HG03280 (cell line): ENCODE measurements around the gene CDKN2B.
"Not testable (repeated sequence)": the region's sequence is repeated elsewhere in the genome, so short reads cannot be mapped to it uniquely, and the experiment has no call there.

Experiments used
- ATAC-seq: cut with Tn5 transposase; IDR thresholded peaks from one replicate; pipeline ENCODE4 v1.9.1; 2021; ENCODE audit warnings: mild to moderate bottlenecking, moderate library complexity; ENCODE audit not compliant: unreplicated experiment

Gene CDKN2B, protein sequence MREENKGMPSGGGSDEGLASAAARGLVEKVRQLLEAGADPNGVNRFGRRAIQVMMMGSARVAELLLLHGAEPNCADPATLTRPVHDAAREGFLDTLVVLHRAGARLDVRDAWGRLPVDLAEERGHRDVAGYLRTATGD

DNA sequence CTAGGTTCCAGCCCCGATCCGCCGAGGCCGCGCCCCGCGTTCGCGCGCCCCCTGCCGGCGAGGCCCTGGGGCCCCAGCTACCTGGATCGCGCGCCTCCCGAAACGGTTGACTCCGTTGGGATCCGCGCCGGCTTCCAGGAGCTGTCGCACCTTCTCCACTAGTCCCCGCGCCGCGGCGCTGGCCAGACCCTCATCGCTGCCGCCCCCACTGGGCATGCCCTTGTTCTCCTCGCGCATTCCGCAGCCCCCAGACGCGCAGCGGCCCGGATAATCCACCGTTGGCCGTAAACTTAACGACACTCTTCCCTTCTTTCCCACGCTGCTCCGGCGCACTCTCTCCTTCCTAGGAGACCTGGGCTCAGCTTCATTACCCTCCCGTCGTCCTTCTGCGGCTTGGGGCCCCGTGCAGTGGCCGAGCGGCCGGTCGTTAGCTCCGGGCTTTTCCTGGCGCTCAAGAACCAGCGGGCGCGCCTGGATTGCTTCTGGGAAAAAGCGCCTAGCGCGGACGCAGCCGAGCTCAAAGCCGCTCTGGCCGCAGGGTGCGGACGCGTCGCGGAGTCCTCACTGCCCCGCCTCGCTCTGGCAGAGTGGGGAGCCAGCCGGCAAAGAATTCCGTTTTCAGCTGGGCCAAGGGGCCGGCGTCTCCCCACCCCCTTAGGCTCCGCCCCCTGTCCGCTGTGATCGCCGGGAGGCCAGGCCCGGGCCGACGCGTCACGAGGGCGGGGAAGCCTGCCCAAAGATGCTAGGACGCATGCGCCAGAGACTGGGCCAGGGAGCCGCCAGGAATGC is at the start of gene CDKN2B:
Gene CDKN2B, minus strand, starts transcription at position 589 of the 789 bp plus-strand sequence. Its CDS starts 352 bp downstream, at position 237.
- peak; percentile 90 for ATAC-seq

DNA sequence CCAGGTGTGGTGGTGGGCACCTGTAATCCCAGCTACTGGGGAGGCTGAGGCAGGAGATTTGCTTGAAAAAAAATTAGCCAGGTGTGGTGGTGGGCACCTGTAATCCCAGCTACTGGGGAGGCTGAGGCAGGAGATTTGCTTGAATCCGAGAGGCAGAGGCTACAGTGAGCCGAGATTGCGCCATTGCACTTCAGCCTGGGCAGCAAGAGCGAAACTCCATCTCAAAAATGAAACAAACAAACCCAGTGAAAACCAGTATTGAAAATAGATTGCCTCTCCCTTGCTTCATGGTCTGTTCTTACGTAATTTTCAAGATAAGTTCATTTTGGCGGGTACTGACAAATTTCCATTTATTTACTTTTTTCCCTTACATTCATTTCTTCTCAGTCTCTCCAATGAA is 48.9 kb upstream of the CDKN2B start:
- ATAC-seq, result not testable (repeated sequence)

DNA sequence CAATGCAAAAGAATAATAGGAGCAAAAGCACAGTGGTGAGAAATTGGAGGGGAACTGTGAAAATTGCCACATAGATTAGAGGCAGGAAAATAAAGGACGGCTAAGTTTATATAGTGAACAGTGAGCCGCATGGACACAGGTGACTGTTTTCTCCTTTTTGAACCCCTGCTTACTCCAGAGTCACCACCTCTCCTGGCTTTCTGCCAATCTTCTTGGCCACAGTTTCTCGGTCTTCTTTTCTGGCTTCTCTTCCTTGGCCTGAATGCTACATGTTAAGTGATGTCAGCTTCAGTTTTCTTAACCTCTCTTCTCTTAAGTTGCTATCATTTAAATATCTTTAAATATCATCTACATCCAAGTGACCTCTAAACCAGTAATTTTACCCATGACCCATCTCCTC is 47.3 kb upstream of the CDKN2B start:
- ATAC-seq, result no peak

DNA sequence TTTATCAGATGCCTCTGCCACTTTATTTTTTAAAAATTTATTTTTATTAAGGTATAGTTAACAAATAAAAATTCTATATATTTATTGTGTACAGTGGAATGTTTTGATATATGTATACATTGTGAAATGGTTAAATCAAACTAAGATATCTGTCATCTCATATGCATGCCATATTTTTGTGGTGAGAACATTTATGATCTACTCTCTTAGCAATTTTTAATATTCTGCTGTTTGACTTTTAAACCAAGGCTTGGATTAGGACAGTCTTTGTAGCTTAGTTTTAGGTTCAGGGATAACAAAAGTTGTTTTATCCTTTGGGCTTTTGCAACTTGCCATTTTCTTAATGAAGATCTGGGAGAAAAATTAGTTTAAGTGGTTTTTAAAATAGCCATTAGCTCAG is 46.0 kb upstream of the CDKN2B start:
- ATAC-seq, result no peak

DNA sequence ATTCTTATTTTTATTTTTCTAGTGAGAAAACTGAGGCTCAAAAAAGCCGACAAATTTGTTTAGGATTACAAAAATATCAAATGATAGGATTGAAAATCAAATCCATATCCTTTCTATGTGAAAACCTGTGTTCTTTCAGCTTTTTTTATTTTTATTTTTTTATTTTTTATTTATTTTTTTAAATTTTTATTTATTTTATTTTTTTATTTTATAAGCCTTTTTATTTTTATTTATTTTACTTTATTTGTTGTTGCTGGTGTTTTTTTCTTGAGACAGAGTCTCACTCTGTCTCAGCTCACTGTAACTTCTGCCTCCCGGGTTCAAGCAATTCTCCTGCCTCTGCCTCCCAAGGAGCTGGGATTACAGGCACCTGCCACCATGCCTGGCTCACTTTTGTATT is 45.4 kb upstream of the CDKN2B start:
- ATAC-seq, result no peak

DNA sequence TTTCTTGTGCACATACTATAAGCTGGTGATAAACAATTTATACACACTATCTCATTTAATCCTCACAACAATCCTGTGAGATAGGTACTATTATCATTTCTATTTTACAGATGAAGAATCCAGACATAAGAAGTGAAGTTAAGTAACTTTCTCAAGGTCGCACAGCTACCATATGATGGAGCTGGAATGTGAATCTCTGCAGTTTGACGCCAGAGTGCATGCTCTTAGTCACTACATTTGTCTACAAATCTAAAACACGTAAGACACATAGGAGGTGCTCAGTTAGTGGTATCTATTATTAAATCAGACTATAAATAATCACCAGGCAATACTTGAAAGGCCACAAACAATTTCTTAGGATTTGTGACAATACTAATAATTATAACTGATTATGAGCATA is 45.0 kb upstream of the CDKN2B start:
- no peak for ATAC-seq

DNA sequence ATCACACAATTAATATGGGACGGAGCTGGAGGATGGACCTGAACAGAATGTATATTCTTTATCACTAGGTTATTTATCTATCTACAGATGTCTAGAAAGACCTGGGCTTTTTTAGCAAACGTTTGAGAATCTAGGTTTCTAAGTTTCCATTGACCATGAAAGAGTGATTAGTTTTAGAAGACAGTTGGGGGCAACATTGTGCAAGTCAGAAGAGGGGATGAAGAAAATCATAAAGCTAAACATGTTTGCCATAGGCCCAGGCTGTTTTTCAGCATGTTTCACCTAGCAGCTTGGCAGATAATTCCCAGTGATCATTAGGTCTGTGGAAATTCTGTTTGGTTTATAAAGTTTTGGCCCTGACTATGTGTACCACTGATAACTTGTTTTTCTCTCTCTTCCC is 44.1 kb upstream of the CDKN2B start:
- ATAC-seq, result no peak

DNA sequence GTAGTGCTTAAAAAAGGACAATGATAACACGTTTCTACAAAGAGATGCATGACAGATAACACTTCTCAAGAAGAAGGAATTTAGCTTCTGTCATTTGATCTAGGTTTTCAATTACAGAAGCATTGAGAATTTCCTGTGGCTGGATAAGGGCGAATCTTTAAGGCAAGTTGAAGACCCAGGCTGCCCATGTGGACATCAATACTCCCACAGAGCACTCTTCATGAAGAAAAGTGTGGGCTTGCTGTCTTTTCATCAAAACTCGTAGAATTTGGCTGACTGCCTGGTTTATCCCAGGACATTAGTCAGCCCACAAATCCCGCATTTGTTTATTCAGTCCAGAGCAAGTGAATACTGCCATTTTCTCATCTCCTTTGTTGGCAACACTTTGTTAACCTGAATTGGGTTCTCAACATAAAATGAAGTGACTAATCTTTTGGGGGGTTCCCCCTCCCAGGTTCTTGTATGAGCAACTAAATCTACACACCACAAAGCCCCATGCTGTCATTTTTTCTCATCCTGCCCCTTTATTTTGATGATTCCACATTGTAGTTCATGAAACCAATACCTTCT is 43.4 kb upstream of the CDKN2B start:
- ATAC-seq, result no peak

DNA sequence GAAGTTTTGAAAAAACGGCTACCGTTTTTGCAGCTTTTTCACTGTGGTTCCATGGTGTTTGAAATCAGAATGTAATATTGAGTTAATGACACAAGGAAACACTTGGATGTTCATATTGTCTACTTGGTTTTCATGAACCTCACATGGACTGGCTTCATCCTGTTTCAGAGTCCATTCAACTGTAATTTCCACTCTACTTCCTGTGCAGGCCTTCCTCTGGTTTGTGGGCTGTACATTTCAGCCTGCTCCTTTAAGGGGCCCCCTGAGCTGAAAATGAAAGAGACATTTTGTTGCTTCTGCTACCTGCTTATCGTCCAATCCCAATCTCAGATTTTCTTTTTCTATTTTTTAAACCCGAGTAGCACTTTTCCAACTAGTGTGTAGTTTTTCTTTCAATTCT is 41.8 kb upstream of the CDKN2B start:
- no peak for ATAC-seq

DNA sequence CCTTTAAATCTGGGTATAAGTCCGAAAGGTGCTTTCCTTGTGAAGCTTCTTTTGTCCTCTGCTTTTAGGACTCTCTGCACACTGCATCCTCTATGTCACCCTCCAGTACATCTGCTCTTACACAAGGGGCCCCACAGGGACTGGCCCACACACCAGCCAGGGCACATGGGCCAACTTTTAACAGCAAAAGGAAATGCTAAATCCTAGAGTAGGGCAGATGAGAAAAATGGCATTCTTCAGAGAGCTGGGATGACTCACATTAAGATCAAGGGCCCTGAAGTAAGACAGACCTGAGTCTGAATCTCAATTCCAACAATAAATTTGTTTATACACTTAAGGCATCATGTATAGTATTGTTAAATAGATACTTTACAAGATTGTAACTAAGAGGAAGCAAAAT is 40.3 kb upstream of the CDKN2B start:
- no peak for ATAC-seq

DNA sequence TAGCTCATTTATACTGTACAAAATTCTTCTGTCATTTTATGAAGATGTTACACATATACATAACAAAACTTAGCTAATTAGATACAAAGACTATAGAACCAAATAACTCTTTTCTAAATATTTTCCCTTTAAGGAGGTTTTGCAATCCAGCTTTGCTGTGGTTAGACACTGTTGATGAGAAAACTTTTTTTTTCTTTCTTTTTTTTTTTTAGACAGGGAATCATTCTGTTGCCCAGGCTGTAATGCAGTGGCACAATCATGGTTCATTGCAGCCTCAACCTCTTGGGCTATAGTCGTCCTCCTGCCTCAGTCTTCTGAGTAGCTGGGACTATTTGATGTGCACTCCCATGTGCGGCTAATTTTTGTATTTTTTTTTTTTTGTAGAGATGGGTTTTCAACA is 38.5 kb upstream of the CDKN2B start:
- no peak for ATAC-seq

DNA sequence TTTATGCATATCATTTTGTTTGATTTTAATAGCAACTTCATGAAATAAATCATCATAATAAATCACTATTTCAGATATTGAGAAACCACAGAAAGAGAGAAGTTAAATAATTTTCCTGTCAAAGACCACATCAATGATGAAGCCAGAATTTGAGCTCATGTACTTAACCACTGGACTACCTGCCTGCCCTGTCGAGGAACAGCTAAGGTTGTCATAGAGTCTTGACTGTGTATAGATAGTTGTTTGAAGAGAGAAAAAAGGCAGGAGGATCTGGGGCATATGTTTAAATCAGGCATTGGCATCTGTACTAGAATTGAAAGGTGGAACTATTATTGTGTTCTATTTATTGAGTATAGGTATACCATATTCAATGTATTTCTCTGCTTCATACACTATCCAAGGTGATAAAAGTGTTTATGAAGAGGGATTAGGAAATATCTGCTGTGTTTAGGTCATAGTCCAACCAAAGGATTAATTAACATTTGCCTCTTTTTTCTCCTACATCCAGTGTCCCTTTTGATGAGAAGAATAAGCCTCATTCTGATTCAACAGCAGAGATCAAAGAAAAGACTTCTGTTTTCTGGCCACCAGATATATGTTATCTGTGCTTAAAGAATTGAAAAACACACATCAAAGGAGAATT is 37.3 kb upstream of the CDKN2B start:
- ATAC-seq, result no peak

DNA sequence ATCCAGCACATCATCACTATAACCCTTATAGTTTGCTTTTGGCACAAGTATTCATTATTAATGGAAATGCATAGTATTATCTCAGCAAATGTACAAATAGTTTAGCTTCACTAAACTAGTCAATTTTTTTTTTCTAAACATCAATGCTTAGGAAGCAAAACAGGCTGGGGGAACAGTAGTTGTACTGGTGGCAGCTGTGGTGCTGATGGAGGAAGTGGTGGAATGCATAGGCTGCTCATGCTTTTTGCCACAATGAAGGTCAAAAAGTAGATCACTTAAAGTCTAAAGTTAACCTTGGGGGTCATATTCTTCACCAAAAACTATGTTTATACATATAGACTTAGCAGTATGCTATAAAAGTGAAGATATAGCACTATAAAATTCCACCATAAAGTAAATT is 36.3 kb upstream of the CDKN2B start:
- ATAC-seq, result no peak

DNA sequence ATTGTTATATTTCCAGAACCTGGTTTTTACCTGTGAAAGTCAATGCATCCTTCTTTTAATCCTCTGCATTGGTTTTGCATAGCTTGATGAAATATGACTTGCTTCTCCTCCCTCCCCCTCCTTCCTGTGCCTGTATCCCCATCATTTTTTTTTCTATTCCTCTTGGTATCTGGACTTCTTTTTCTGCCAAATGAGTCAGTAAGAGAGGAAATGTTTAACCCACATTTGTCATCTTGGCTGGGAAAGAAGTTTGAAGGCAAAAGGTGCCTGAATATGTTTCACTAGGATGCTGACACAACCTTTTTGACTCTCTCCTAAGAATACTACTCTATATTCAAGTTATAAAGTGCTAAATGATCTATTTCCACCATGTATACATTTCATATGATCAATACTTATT is 35.5 kb upstream of the CDKN2B start:
- ATAC-seq, result no peak

DNA sequence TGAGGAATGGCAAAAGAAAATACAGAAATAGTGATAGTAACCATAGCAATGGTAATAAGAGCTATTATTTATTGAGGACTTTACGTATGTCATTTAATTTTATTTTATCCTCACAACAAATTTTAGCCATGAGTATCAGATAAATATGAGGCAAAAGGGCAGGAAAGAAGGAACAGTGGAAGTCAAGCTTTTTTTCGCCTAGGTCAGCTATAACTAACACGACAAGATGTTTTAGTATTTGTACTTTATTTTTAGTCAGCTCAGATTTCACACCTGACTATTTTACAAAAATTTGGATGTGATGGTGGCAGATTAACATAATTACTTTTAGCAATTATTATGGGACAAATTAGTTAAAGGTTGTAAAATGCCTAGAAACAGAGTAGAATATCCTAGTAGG is 34.8 kb upstream of the CDKN2B start:
- ATAC-seq, result no peak

DNA sequence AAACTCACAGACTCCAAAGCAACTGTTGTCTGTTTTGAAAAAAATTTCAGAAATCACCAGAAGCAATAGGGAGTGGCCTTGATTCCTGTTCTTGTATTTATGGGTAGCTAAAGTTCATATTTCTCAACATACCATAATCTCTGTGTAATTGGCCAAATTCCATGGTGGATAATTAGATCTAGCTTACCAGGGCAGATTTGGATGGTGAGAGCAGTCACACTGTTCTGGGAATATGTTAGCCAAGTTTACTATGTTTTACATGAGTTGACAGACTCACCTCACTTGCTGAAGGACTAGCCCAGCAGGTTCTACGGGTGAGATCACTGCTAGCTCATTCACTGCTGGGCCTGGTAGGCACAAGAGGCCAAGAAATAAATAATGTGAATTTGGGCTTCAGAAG is 32.7 kb upstream of the CDKN2B start:
- ATAC-seq, result no peak

DNA sequence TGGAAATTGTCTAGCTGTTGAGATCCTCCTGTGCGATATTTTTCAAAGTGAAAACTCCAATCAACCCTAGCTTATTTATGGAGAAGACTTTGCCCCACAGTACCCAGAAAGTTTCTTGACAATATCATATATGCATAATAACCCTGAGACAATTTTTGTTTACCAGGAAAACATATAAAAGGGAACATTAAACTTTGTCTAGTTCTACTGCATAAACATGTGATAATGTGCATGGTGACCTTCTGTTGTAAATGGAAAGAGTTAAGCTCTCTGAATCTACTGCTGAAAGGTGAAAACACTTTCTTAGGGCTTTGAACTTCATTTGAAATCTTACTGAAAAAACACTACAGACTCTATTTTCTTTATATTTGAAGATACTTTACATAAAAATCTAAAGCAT is 32.2 kb upstream of the CDKN2B start:
- ATAC-seq, result no peak

DNA sequence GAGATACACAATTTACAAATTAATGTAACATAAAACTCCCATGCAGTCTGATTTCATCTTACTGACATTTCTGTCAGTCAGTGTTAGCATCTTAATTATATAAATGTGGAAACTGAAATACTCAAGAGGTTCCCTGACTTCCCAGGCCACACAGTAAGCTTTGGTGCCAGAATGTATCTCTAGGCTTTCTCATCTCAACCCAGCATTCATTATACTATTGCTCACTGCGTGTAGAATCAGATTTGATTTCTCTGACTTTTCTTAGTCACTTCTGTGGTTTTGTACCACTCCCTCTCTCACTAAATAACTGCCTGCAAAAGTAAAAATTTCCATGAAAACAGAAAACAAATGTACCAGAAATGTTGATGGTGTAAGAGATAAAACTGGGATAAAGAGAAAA is 31.7 kb upstream of the CDKN2B start:
- ATAC-seq, result no peak

DNA sequence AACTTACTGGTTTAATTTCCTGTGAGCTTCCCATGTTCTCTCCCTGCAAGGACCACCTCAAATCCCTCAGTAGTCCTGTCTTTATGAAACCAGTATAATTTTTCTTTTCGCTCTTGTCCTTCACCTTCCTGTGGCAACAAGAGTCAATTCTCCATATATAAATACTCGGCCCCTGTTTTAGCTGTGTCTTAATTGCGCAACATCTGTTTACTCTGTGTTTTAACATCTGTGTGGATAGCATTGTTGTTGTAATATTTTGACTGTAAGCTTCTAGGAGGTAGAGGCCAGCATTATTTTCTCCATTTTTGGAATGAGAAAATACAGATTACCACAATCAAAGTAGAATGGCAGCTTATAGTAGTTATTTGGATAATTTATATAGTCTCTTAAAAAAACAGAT is 30.2 kb upstream of the CDKN2B start:
- ATAC-seq, result no peak

DNA sequence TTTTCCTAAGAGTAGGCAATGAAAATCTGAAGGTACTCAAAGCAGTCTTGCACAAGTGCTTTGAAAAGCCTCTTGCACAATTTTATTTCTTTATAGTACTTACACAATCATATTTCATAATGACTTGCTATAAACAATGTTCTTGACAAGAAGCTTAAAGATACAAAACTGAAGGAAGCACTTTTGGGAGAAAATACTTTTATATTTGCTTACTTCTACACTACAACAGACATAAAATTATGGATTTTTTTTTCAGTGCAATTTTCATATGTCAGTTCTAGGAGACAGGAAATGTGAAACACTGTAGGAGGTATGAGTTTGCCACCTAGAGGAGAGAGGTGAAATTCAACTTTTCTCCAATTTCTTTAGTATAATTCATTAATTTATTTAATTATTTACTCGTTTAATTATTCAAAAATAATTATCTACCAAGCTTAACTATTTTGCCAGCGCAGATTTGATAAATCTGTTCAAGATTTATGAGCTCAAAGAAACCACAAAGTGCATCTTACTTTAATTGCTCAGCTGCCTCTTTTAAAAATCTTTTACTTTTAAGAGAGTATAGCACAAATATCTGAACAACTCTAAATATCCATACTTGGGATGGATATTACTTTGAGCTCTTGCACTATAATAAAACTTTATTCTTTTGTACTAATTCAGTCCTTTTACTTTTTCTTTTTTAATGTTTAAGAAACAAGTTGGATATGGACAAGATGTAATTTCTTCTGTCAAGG is 29.0 kb upstream of the CDKN2B start:
- no peak for ATAC-seq

DNA sequence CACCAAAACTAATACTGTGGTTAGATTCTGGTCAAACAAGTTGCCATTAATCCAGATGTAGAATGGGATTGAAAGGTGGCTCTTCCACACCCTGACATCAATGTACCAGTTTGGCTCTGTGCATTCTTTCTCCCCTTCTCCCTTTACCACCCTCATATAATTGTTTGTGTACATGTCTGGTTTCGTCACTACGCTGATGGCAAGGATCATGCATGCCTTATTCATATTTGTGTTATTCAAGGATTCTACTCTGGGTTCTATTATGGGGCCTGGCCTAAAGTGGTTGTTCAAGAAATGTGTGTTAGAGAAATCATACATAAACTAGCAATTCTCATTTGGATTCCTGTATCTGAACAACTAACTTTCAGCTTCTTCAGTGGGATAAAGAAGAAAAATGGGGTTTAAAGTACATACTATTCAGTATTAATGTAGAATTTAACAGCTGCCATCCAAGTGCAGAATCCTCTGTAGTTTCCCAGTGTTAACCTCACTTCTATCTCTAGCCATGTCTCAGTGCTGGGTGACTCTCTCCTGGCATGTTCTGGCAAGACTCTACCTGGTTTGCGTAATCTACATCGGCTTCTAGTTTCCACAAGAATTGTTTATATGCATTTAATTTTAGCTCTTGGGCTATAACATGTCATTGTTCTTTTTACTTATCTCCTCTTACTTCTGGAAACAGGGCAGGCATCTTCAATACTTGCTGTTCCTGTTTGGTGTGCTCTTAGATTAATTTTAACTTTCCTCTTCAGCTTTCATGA is 27.9 kb upstream of the CDKN2B start:
- no peak for ATAC-seq
